IMR-90 (cell line): Measurements from ENCODE around the gene STPG4. TPM values are rescaled to one million over a fixed set of nuclear protein-coding genes. Genes with fewer than 3 reads are reported as not detected.

Source experiments
- ATAC-seq: fragments of 200-7000 bp; cut with Tn5 transposase; 2 replicates; pipeline ENCODE4 v1.9.1; 2020; ENCODE audit warnings: low read depth, mild to moderate bottlenecking, moderate library complexity
- BruUV-seq: library from RNA; stranded (reverse); fragments of 400-500 nt; replicated peaks from 2 replicates; lab custom pipeline; 2021; lab: Mats Ljungman, UMichigan
- CTCF ChIA-PET: fragments of 300-600 bp; formaldehyde crosslinking; extraction: SDS; loops from one replicate; lab custom pipeline; 2021; ENCODE audit warnings: antibody characterized with exemption; lab: Yijun Ruan, JAX
- POLR2A ChIA-PET: fragments of 300-600 bp; sonication (Branson Sonifier 250); formaldehyde crosslinking; loops from one replicate; lab custom pipeline; 2022; ENCODE audit warnings: antibody characterized with exemption; ENCODE audit not compliant: unreplicated experiment; lab: Charles Lee
- DNase-seq: peaks from one replicate; pipeline ENCODE4 v3.0.0; 2013
- H2AFZ ChIP-seq: replicated peaks from 2 replicates; pipeline ENCODE3; 2013; ENCODE audit warnings: low read length, mild to moderate bottlenecking; ENCODE audit not compliant: poor library complexity
- H2AK5ac ChIP-seq: 2 replicates; pipeline ENCODE4 v1.6.1; 2013; ENCODE audit warnings: low read depth, low read length, inconsistent platforms
- H2AK9ac ChIP-seq: replicated peaks from 2 replicates; pipeline ENCODE3; 2013; ENCODE audit warnings: mild to moderate bottlenecking, low read depth, low read length, moderate library complexity; ENCODE audit not compliant: poor library complexity
- H2BK120ac ChIP-seq: 2 replicates; pipeline ENCODE4 v1.6.1; 2013; ENCODE audit warnings: low read depth, low read length, inconsistent platforms
- H2BK15ac ChIP-seq: 3 replicates; pipeline ENCODE4 v1.6.1; 2013; ENCODE audit warnings: low read depth, low read length, inconsistent platforms
- H2BK20ac ChIP-seq: 2 replicates; pipeline ENCODE4 v1.6.1; 2013; ENCODE audit warnings: low read depth, mild to moderate bottlenecking, inconsistent platforms, low read length, moderate library complexity
- H2BK5ac ChIP-seq: 2 replicates; pipeline ENCODE4 v1.6.1; 2013; ENCODE audit warnings: mild to moderate bottlenecking, low read depth, low read length, inconsistent platforms; ENCODE audit not compliant: poor library complexity, severe bottlenecking
- H3K14ac ChIP-seq: replicated peaks from 2 replicates; pipeline ENCODE4 v1.6.1; 2013; ENCODE audit warnings: low read depth, low read length, inconsistent platforms
- H3K18ac ChIP-seq: 2 replicates; pipeline ENCODE4 v1.6.1; 2013; ENCODE audit warnings: low read depth, low read length, control low read depth
- H3K23ac ChIP-seq: 2 replicates; pipeline ENCODE4 v1.6.1; 2013; ENCODE audit warnings: low read depth, low read length, inconsistent platforms
- H3K27ac ChIP-seq: 2 replicates; pipeline ENCODE4 v1.5.1; 2013; ENCODE audit warnings: mild to moderate bottlenecking, control low read depth, low read length; ENCODE audit not compliant: insufficient read depth
- H3K27me3 ChIP-seq: 2 replicates; pipeline ENCODE4 v1.6.1; 2013; ENCODE audit warnings: low read length; ENCODE audit not compliant: control insufficient read depth, insufficient read depth
- H3K36me3 ChIP-seq: 2 replicates; pipeline ENCODE4 v1.6.1; 2013; ENCODE audit warnings: low read length, mixed read lengths; ENCODE audit not compliant: control insufficient read depth, insufficient read depth
- H3K4ac ChIP-seq: 2 replicates; pipeline ENCODE4 v1.6.1; 2013; ENCODE audit warnings: low read depth, low read length, inconsistent platforms
- H3K4me1 ChIP-seq: 2 replicates; pipeline ENCODE4 v1.6.1; 2013; ENCODE audit warnings: low read length, mixed read lengths; ENCODE audit not compliant: control insufficient read depth, insufficient read depth
- H3K4me2 ChIP-seq: 2 replicates; pipeline ENCODE4 v1.6.1; 2013; ENCODE audit warnings: low read depth, mild to moderate bottlenecking, control low read depth, low read length, moderate library complexity
- H3K4me3 ChIP-seq: 2 replicates; pipeline ENCODE4 v1.5.1; 2013; ENCODE audit warnings: low read depth, mild to moderate bottlenecking, control low read depth, low read length, moderate library complexity; ENCODE audit not compliant: insufficient read depth
- H3K56ac ChIP-seq: 2 replicates; pipeline ENCODE4 v1.6.1; 2013; ENCODE audit warnings: low read length, inconsistent platforms; ENCODE audit not compliant: insufficient read depth; ENCODE audit errors: extremely low read depth
- H3K79me1 ChIP-seq, 2 experiments: 2 replicates each; pipeline ENCODE4 v1.6.1; 2013; ENCODE audit warnings: low read length in 2 of 2, inconsistent platforms in 1 of 2, low read depth in 1 of 2
- H3K9ac ChIP-seq: 2 replicates; pipeline ENCODE4 v1.6.1; 2013; ENCODE audit warnings: low read depth, low read length, control low read depth
- H3K9me1 ChIP-seq: 2 replicates; pipeline ENCODE4 v1.6.1; 2013; ENCODE audit warnings: low read length, inconsistent platforms; ENCODE audit not compliant: insufficient read depth
- H3K9me3 ChIP-seq: 2 replicates; pipeline ENCODE4 v1.6.1; 2013; ENCODE audit warnings: low read length; ENCODE audit not compliant: control insufficient read depth, insufficient read depth
- H4K20me1 ChIP-seq: 2 replicates; pipeline ENCODE4 v1.6.1; 2013; ENCODE audit warnings: low read length, inconsistent platforms; ENCODE audit not compliant: insufficient read depth
- H4K5ac ChIP-seq: 2 replicates; pipeline ENCODE4 v1.6.1; 2013; ENCODE audit warnings: mild to moderate bottlenecking, low read depth, low read length, control low read depth
- H4K8ac ChIP-seq, 2 experiments: 2 replicates each; pipeline ENCODE4 v1.6.1; 2013; ENCODE audit warnings: low read depth in 2 of 2, low read length in 2 of 2, control low read depth in 1 of 2, inconsistent platforms in 1 of 2
- H4K91ac ChIP-seq: 2 replicates; pipeline ENCODE4 v1.6.1; 2013; ENCODE audit warnings: low read depth, low read length, inconsistent platforms; ENCODE audit not compliant: insufficient read depth
- CEBPB ChIP-seq: IDR thresholded peaks from 2 replicates; pipeline ENCODE4 v1.6.1; 2012; ENCODE audit warnings: low read depth, low read length, improper control_type of control experiment
- CHD1 ChIP-seq: IDR thresholded peaks from 2 replicates; pipeline ENCODE4 v1.6.1; 2012; ENCODE audit warnings: low read depth, low read length, improper control_type of control experiment
- FOS ChIP-seq: fragments of 150-350 bp; IDR thresholded peaks from 2 replicates; pipeline ENCODE4 v1.6.1; 2016; ENCODE audit warnings: low read depth, low read length
- MAFK ChIP-seq: IDR thresholded peaks from 2 replicates; pipeline ENCODE4 v1.6.1; 2012; ENCODE audit warnings: low read depth, low read length, improper control_type of control experiment
- MAZ ChIP-seq: IDR thresholded peaks from 2 replicates; pipeline ENCODE4 v1.6.1; 2012; ENCODE audit warnings: low read depth, mild to moderate bottlenecking, low read length, improper control_type of control experiment, moderate library complexity, borderline replicate concordance
- MXI1 ChIP-seq: IDR thresholded peaks from 2 replicates; pipeline ENCODE4 v1.6.1; 2012; ENCODE audit warnings: low read depth, mild to moderate bottlenecking, low read length, moderate library complexity, borderline replicate concordance
- NFE2L2 ChIP-seq: fragments of 150-350 bp; IDR thresholded peaks from 2 replicates; pipeline ENCODE4 v1.6.1; 2016; ENCODE audit warnings: low read depth, mild to moderate bottlenecking, low read length
- POLR2A ChIP-seq: IDR thresholded peaks from 2 replicates; pipeline ENCODE4 v1.6.1; 2012; ENCODE audit warnings: mild to moderate bottlenecking, low read depth, low read length
- RAD21 ChIP-seq: IDR thresholded peaks from 2 replicates; pipeline ENCODE4 v1.6.1; 2012; ENCODE audit warnings: low read length, improper control_type of control experiment
- RCOR1 ChIP-seq: IDR thresholded peaks from 2 replicates; pipeline ENCODE4 v1.6.1; 2012; ENCODE audit warnings: mild to moderate bottlenecking, low read length, improper control_type of control experiment; ENCODE audit not compliant: insufficient replicate concordance
- RFX5 ChIP-seq: IDR thresholded peaks from 2 replicates; pipeline ENCODE4 v1.8.0; 2012; ENCODE audit warnings: low read depth, mild to moderate bottlenecking, low read length, moderate library complexity
- WGBS, 2 experiments: methylation state at CpG; one replicate each; pipeline versions ENCODE4 v1.1.5 to v1.1.7; 2013; ENCODE audit warnings: missing lambda C conversion rate in 2 of 2; ENCODE audit not compliant: insufficient read length in 1 of 2; ENCODE audit errors: extremely low coverage in 2 of 2; 5-methylcytosine and 5-hydroxymethylcytosine counted together
- dilution Hi-C: fragments of 300-500 bp; cut with HindIII; formaldehyde crosslinking; loops from one replicate; pipeline ENCODE4 v1.14.3; 2018; ENCODE audit warnings: low sequenced_read_pairs; ENCODE audit not compliant: unreplicated experiment
- in situ Hi-C: fragments of 300-500 bp; cut with MboI; formaldehyde crosslinking; loops from 3 replicates; pipeline ENCODE4 v1.14.3; 2019; ENCODE audit warnings: low sequenced_read_pairs, inconsistent platforms, mixed read lengths
- intact Hi-C: fragments of 100-400 bp; cut with micrococcal nuclease; formaldehyde crosslinking; loops from 2 replicates; pipeline ENCODE4 v1.10.0; 2022
- polyA plus RNA-seq, 3 experiments: library from polyadenylated mRNA; depleted of rRNA; stranded (reverse); fragments of >200 nt; gene quantifications; 2 replicates each; pipeline ENCODE4 v1.2.3, GENCODE V29; 2012; ENCODE audit warnings: low replicate concordance in 1 of 3
- total RNA-seq: library from RNA; depleted of rRNA; stranded (reverse); fragments of >200 nt; gene quantifications from 2 replicates; pipeline ENCODE4 v1.2.3, GENCODE V29; 2012
- TF ChIP-seq, protein P1 (sequence below): fragments of 150-350 bp; IDR thresholded peaks from 2 replicates; pipeline ENCODE4 v1.6.1; 2017; ENCODE audit warnings: mild to moderate bottlenecking, antibody characterized with exemption, low read length, low read depth
- TF ChIP-seq, protein P2 (sequence below): fragments of 150-350 bp; IDR thresholded peaks from 2 replicates; pipeline ENCODE4 v1.6.1; 2016; ENCODE audit warnings: low read depth, mild to moderate bottlenecking, low read length, moderate library complexity, borderline replicate concordance

Gene STPG4
- total and polyA plus RNA-seq, 2 of the 4 experiments (the other 2 are of a cell fraction) = 0.12 to 0.18 TPM

DNA sequence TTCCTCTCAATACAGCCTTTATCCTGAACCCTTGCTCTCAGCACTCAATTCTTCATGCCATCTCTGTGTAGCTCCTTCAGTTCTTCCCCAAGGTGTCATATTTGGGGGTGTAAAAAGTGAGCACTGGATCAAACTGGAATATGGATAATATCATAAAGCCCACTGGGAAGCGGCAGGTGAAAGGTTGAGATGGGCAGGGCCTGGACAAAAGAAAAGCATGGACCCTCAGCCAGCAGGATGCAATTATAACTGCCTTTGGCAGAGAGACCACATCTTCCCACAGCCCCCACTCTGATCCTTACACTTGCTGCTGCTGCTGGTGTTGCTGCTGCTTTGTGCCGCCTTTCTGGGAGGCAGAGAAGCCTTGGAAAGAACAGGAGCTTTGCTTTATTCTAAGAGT lies 31.2 kb upstream of the STPG4 start:
- WGBS, 2 experiments = no CpG with 5 or more reads among the region's 2 CpGs
- peak overlapping the region; percentile 48 for H3K4ac ChIP-seq
- in situ Hi-C loops (no loop called here), intact Hi-C loops (no loop called here), dilution Hi-C loops (no loop called here)
- H2BK120ac ChIP-seq = peak overlapping the region; percentile 3; the same call in 1 of the 2 replicates
- 0 out of 2 replicates have a peak, but pooled peaks cover 1% of the 10 kb centered on the region for H3K9me1 ChIP-seq
- H3K23ac ChIP-seq = no peak overlapping the region
- no peak overlapping the region for H2BK5ac ChIP-seq
- H2BK20ac ChIP-seq = peak overlapping the region; percentile 53
- no peak overlapping the region for H3K27ac ChIP-seq
- BruUV-seq = no TSS peak
- DNase-seq = no peak
- H2AFZ ChIP-seq = no peak overlapping the region
- no peaks in the 10 kb centered on the region for H4K20me1 ChIP-seq
- H2AK5ac ChIP-seq = peak overlapping the region; percentile 64
- peaks cover 0 to 24% of the 10 kb centered on the region in 2 experiments; a peak in 2 of 4 replicates for H3K79me1 ChIP-seq
- H3K4me3 ChIP-seq = no peak overlapping the region
- no peaks in the 10 kb centered on the region for H3K9me3 ChIP-seq
- H4K5ac ChIP-seq = no peak overlapping the region
- TF ChIP-seq RCOR1 (no peak), MAZ (no peak), NFE2L2 (no peak), CHD1 (no peak), POLR2A (no peak), MAFK (no peak), RFX5 (no peak), CEBPB (no peak), FOS (no peak), RAD21 (no peak), MXI1 (no peak)
- TF ChIP-seq, protein P1, sequence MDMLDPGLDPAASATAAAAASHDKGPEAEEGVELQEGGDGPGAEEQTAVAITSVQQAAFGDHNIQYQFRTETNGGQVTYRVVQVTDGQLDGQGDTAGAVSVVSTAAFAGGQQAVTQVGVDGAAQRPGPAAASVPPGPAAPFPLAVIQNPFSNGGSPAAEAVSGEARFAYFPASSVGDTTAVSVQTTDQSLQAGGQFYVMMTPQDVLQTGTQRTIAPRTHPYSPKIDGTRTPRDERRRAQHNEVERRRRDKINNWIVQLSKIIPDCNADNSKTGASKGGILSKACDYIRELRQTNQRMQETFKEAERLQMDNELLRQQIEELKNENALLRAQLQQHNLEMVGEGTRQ = no peak
- TF ChIP-seq, protein P2, sequence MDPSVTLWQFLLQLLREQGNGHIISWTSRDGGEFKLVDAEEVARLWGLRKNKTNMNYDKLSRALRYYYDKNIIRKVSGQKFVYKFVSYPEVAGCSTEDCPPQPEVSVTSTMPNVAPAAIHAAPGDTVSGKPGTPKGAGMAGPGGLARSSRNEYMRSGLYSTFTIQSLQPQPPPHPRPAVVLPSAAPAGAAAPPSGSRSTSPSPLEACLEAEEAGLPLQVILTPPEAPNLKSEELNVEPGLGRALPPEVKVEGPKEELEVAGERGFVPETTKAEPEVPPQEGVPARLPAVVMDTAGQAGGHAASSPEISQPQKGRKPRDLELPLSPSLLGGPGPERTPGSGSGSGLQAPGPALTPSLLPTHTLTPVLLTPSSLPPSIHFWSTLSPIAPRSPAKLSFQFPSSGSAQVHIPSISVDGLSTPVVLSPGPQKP = no peak
- H3K4me2 ChIP-seq = no peak overlapping the region
- ChIA-PET CTCF (interaction anchor here (1.0 kb wide), 1 partner anchor 127 kb away, joined by 4 read pairs; no protein-coding TSS in a partner anchor), POLR2A (no interaction called here)
- no peaks in the 10 kb centered on the region for H3K27me3 ChIP-seq
- no peaks in the 10 kb centered on the region for H3K36me3 ChIP-seq
- no peak for ATAC-seq
- peak overlapping the region in 1 of 2 experiments; percentile 0; a peak in 2 of 4 replicates for H4K8ac ChIP-seq
- H3K4me1 ChIP-seq = peaks cover 13% of the 10 kb centered on the region
- H2AK9ac ChIP-seq = no peak overlapping the region
- H4K91ac ChIP-seq = peak overlapping the region; percentile 17; the same call in 1 of the 2 replicates
- 0 out of 3 replicates have a peak overlapping the region, but pooled peaks have one; percentile 9 for H2BK15ac ChIP-seq
- no peak overlapping the region for H3K9ac ChIP-seq
- no peak overlapping the region for H3K14ac ChIP-seq
- H3K56ac ChIP-seq = no peak overlapping the region
- H3K18ac ChIP-seq = peak overlapping the region; percentile 46; the same call in 1 of the 2 replicates
